SU-DHL-6 (cell line): ENCODE data around the gene FRMPD2.

Experiments used
- H2AFZ ChIP-seq: fragments of 200-600 bp; sonication (generic); 2 replicates; pipeline ENCODE4 v1.6.1; 2014; ENCODE audit warnings: low read depth, mild to moderate bottlenecking, moderate library complexity, mixed read lengths, antibody characterized with exemption, low read length; ENCODE audit not compliant: severe bottlenecking
- H3F3A ChIP-seq: fragments of 200-600 bp; shearing (Covaris generic); 2 replicates; pipeline ENCODE4 v1.6.0; 2016; ENCODE audit warnings: antibody characterized with exemption, mild to moderate bottlenecking; ENCODE audit not compliant: insufficient read depth
- H3K27ac ChIP-seq: fragments of 200-600 bp; sonication (generic); 2 replicates; pipeline ENCODE4 v1.5.1; 2016; ENCODE audit warnings: low read depth, mild to moderate bottlenecking, low read length, moderate library complexity, mixed read lengths
- H3K27me3 ChIP-seq: fragments of 200-600 bp; sonication (generic), shearing (Covaris generic); 2 replicates; pipeline ENCODE4 v1.6.0; 2014; ENCODE audit warnings: mild to moderate bottlenecking, low read length
- H3K36me3 ChIP-seq: fragments of 200-600 bp; sonication (generic); 2 replicates; pipeline ENCODE4 v1.6.1; 2014; ENCODE audit warnings: mild to moderate bottlenecking, low read length, mixed read lengths
- H3K4me2 ChIP-seq: fragments of 300-600, 200-600 bp; shearing (Covaris generic), sonication (generic); 2 replicates; pipeline ENCODE4 v1.6.0; 2014; ENCODE audit warnings: low read length, low read depth, mild to moderate bottlenecking; ENCODE audit not compliant: poor library complexity, severe bottlenecking
- H3K4me3 ChIP-seq: fragments of 200-600 bp; sonication (generic); 2 replicates; pipeline ENCODE4 v1.5.1; 2014; ENCODE audit warnings: antibody characterized with exemption, low read length, mild to moderate bottlenecking, mixed read lengths; ENCODE audit not compliant: insufficient read depth, poor library complexity, severe bottlenecking
- H3K79me2 ChIP-seq: fragments of 200-600 bp; sonication (generic); 2 replicates; pipeline ENCODE4 v1.6.1; 2014; ENCODE audit warnings: mild to moderate bottlenecking, low read length, moderate library complexity; ENCODE audit not compliant: insufficient read depth
- H3K9ac ChIP-seq: fragments of 200-600 bp; sonication (generic); 2 replicates; pipeline ENCODE4 v1.7.0; 2014; ENCODE audit warnings: mild to moderate bottlenecking, low read length
- H3K9me2 ChIP-seq: fragments of 200-600 bp; sonication (generic); replicated peaks from 2 replicates; pipeline ENCODE4 v1.6.1; 2014; ENCODE audit warnings: low read length; ENCODE audit not compliant: insufficient read depth
- H3K9me3 ChIP-seq: fragments of 200-600 bp; sonication (generic); 2 replicates; pipeline ENCODE4 v1.6.1; 2014; ENCODE audit warnings: low read length, mixed read lengths; ENCODE audit not compliant: insufficient read depth
- H4K20me1 ChIP-seq: fragments of 200-600 bp; sonication (generic); 2 replicates; pipeline ENCODE4 v1.6.1; 2014; ENCODE audit warnings: low read depth, mild to moderate bottlenecking, antibody characterized with exemption, low read length, moderate library complexity, mixed read lengths
- CTCF ChIP-seq: fragments of 200-600 bp; sonication (generic); IDR thresholded peaks from one replicate; pipeline ENCODE4 v1.5.1; 2017; ENCODE audit warnings: antibody characterized with exemption, mild to moderate bottlenecking, low read length, moderate library complexity; ENCODE audit not compliant: insufficient read depth, poor library complexity, severe bottlenecking
- EZH2phosphoT487 ChIP-seq: fragments of 200-600 bp; sonication (generic), shearing (Covaris generic); conservative IDR thresholded peaks from 2 replicates; pipeline ENCODE4 v1.6.1; 2018; ENCODE audit warnings: mild to moderate bottlenecking, antibody characterized with exemption, low read length, moderate library complexity, mixed read lengths

FRMPD2 gene

GRCh38 chr10:48241332-48241731, 33.2 kb downstream of the FRMPD2 start:
- no peaks in the 10 kb centered on the region for H3F3A ChIP-seq
- H3K4me2 ChIP-seq = no peak overlapping the region
- H3K79me2 ChIP-seq = no peaks in the 10 kb centered on the region
- no peaks in the 10 kb centered on the region for H3K9me3 ChIP-seq
- TF ChIP-seq CTCF (no peak), EZH2phosphoT487 (no peak)
- no peaks in the 10 kb centered on the region for H3K9me2 ChIP-seq
- no peak overlapping the region for H3K9ac ChIP-seq
- no peak overlapping the region for H3K27ac ChIP-seq
- no peaks in the 10 kb centered on the region for H3K27me3 ChIP-seq
- H3K36me3 ChIP-seq = no peaks in the 10 kb centered on the region
- no peak overlapping the region for H2AFZ ChIP-seq
- no peaks in the 10 kb centered on the region for H4K20me1 ChIP-seq
- H3K4me3 ChIP-seq = no peak overlapping the region

GRCh38 chr10:48240196-48240595, 34.3 kb downstream of the FRMPD2 start:
- Histone ChIP-seq H4K20me1 (no peaks in the 10 kb centered on the region), H3K9me3 (no peaks in the 10 kb centered on the region), H3K79me2 (no peaks in the 10 kb centered on the region), H3K36me3 (no peaks in the 10 kb centered on the region), H3K9ac (no peak overlapping the region), H3K27me3 (no peaks in the 10 kb centered on the region), H3K4me3 (no peak overlapping the region), H3K9me2 (no peaks in the 10 kb centered on the region), H3K27ac (no peak overlapping the region), H3K4me2 (no peak overlapping the region), H3F3A (no peaks in the 10 kb centered on the region), H2AFZ (no peak overlapping the region)
- TF ChIP-seq EZH2phosphoT487 (no peak), CTCF (no peak)

GRCh38 chr10:48239618-48240017, 34.9 kb downstream of the FRMPD2 start:
- no peak overlapping the region for H3K4me2 ChIP-seq
- no peaks in the 10 kb centered on the region for H3K27me3 ChIP-seq
- H2AFZ ChIP-seq = no peak overlapping the region
- H3K79me2 ChIP-seq = no peaks in the 10 kb centered on the region
- H3K9me3 ChIP-seq = no peaks in the 10 kb centered on the region
- H3K27ac ChIP-seq = no peak overlapping the region
- no peaks in the 10 kb centered on the region for H3K9me2 ChIP-seq
- no peaks in the 10 kb centered on the region for H4K20me1 ChIP-seq
- no peak overlapping the region for H3K9ac ChIP-seq
- no peaks in the 10 kb centered on the region for H3F3A ChIP-seq
- no peak overlapping the region for H3K4me3 ChIP-seq
- no peak for TF ChIP-seq CTCF
- no peaks in the 10 kb centered on the region for H3K36me3 ChIP-seq
